ENCODE data around the gene TPST1.
"Not testable (repeated sequence)": the region's sequence is repeated elsewhere in the genome, so short reads cannot be mapped to it uniquely, and the experiment has no call there.

DNA sequence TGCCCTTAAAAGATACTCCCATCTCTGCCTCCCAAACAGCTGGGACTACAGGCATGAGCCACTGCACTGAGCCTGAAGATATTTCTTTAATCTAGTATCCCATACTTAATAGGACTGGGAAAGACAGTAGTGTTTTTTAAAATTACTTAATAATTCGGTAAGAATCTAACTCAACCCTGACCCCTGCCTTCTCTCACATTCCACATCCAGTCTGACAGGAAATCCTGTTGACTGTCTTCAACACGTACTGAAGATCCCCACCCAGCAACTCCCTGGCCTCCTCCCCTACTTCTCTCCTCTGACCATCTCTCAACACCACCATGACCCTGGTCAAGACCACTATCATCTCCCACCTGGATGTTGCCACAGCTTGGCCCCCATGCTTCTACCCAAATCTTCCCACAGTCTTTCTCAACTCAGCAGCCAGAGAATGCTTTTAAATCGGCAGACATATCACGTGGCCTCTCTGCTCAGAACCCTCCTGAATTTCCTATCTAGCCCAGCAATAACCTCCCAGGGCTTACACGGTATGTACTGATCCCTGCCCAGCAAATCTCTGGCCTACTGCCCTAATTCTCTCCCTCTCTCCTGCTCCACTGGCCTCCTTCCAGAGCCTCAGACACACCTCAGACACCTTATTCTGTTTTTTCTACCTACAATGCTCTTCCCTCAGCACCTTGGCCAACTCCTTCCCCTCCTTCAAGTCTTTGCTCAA, 180.2 kb downstream of the TPST1 start:
- TF ChIP-seq, protein P1, sequence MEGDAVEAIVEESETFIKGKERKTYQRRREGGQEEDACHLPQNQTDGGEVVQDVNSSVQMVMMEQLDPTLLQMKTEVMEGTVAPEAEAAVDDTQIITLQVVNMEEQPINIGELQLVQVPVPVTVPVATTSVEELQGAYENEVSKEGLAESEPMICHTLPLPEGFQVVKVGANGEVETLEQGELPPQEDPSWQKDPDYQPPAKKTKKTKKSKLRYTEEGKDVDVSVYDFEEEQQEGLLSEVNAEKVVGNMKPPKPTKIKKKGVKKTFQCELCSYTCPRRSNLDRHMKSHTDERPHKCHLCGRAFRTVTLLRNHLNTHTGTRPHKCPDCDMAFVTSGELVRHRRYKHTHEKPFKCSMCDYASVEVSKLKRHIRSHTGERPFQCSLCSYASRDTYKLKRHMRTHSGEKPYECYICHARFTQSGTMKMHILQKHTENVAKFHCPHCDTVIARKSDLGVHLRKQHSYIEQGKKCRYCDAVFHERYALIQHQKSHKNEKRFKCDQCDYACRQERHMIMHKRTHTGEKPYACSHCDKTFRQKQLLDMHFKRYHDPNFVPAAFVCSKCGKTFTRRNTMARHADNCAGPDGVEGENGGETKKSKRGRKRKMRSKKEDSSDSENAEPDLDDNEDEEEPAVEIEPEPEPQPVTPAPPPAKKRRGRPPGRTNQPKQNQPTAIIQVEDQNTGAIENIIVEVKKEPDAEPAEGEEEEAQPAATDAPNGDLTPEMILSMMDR (IDR thresholded peaks at IDR 0.05): not testable (repeated sequence)
- not testable (repeated sequence) for TF ChIP-seq POLR2A (IDR thresholded peaks at IDR 0.05)
